Naive B cell (primary cell): ENCODE data around the gene LIN7B. TPM values are rescaled to one million over a fixed set of nuclear protein-coding genes. Genes with fewer than 3 reads are reported as not detected.
"Not testable (repeated sequence)": the region's sequence is repeated elsewhere in the genome, so short reads cannot be mapped to it uniquely, and the experiment has no call there.

Experiments
- ATAC-seq, 2 donors: fragments of 150-1000 bp; cut with Tn5 transposase; 2 replicates each; pipeline ENCODE4 v1.10.0; 2021; ENCODE audit warnings: low read depth in 2 of 2, mild to moderate bottlenecking in 2 of 2, moderate library complexity in 2 of 2
- DNase-seq: peaks from one replicate; pipeline ENCODE4 v3.0.0; 2022
- H3K27ac Mint-ChIP-seq, 6 donors: one replicate each; pipeline ENCODE4 v1.8.0; 2020 to 2022; ENCODE audit warnings: mild to moderate bottlenecking in 6 of 6, mixed read lengths in 6 of 6, moderate library complexity in 5 of 6, inconsistent platforms in 2 of 6
- H3K27me3 Mint-ChIP-seq, 3 donors: one replicate each; pipeline ENCODE4 v1.8.0; 2021 to 2022; ENCODE audit warnings: mixed read lengths in 3 of 3, mild to moderate bottlenecking in 1 of 3
- H3K36me3 Mint-ChIP-seq, 2 donors: one replicate each; pipeline ENCODE4 v1.8.0; 2020 to 2022; ENCODE audit warnings: mixed read lengths in 2 of 2, inconsistent platforms in 1 of 2, mild to moderate bottlenecking in 1 of 2
- H3K4me1 Mint-ChIP-seq, 3 donors: one replicate each; pipeline ENCODE4 v1.8.0; 2020 to 2022; ENCODE audit warnings: mixed read lengths in 3 of 3, inconsistent platforms in 1 of 3, mild to moderate bottlenecking in 1 of 3, moderate library complexity in 1 of 3
- H3K4me3 Mint-ChIP-seq, 8 donors: one replicate each; pipeline ENCODE4 v1.8.0; 2020 to 2022; ENCODE audit warnings: mild to moderate bottlenecking in 8 of 8, mixed read lengths in 8 of 8, moderate library complexity in 8 of 8, inconsistent platforms in 2 of 8
- H3K9me3 Mint-ChIP-seq, 7 donors: one replicate each; pipeline ENCODE4 v1.8.0; 2020 to 2022; ENCODE audit warnings: mixed read lengths in 7 of 7, mild to moderate bottlenecking in 5 of 7, inconsistent platforms in 2 of 7, moderate library complexity in 1 of 7
- polyA plus RNA-seq, 6 donors: library from polyadenylated mRNA; unstranded; fragments of 300-500 nt; fragmentation: Illumina TruSeq; gene quantifications; one replicate each; pipeline ENCODE4 v1.2.3, GENCODE V29; 2021; ENCODE audit warnings: low read depth in 6 of 6

The LIN7B gene, protein sequence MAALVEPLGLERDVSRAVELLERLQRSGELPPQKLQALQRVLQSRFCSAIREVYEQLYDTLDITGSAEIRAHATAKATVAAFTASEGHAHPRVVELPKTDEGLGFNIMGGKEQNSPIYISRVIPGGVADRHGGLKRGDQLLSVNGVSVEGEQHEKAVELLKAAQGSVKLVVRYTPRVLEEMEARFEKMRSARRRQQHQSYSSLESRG
- polyA plus RNA-seq: 1 to 10 TPM in 5 of 6 donors, not detected in 1; 2.8 to 5.0 (median 3.5) TPM

GRCh38 chr19:49113762-49114629, at the start of gene LIN7B:
TSS of gene LIN7B (plus strand) at chr19:49114370. CDS start at chr19:49114405, 35 bp downstream.
- H3K9me3 Mint-ChIP-seq: no peaks in the 10 kb centered on the region
- H3K27ac Mint-ChIP-seq: peak within 1 kb of the TSS; percentile 16 to 90 (median 62)
- H3K27me3 Mint-ChIP-seq: no peaks in the 10 kb centered on the region
- DNase-seq (peak; percentile 83), ATAC-seq (peak; percentile 55 to 56)
- H3K4me1 Mint-ChIP-seq: peaks cover 35 to 41% (median 40%) of the 10 kb centered on the region in 3 donors
- H3K4me3 Mint-ChIP-seq: peak within 1 kb of the TSS; percentile 76 to 93 (median 87)
- H3K36me3 Mint-ChIP-seq: peaks cover 0 to 2% of the 10 kb centered on the region in 2 donors

DNA sequence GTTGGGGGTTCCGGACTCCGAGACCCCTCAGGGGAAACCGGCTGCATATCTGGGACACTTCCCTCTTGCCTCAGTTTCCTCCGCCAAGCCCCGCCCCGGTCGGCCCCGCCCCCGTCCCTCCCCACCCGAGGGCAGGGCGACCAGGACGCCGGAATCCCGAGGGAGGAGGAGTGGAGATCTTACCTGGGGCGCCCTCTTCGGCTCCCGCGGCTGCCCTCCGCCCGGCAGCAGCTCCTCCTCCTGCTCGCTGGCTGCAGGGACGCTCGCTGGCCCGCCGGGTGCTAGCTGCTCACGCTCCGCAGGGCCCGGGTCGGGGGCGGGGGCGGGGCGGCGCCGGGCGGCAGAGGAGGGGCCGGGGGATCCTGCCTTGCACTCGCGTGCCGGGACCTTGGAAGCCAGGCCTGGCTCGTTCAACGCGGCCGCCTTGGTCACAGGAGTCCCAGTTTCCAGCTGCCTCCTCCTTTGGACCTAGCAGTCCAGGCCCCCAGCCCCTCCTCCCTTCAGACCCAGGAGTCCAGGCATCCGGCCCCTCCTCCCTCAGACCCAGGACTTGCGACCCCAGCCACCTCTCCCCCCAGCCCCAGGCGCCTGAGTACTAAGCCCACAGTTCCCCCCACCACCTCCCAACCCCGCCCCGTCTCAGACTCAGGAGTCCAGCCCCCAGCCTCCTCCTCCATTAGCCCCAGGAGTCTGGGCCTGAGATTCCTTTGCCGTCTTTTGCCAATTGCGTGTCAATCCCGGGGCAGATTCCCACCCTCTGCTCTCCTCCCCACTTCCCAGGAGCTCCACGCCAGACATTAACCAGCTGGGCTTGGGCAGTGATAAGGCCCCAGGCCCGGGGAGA, 49.2 kb upstream of the LIN7B start, which contains the start of gene NTF4:
Gene NTF4 (minus strand): TSS at position 51 of the 844 bp plus-strand sequence. CDS start 2,821 bp downstream, outside the sequence.
- peaks cover 44 to 77% (median 59%) of the 10 kb centered on the region in 3 donors for H3K27me3 Mint-ChIP-seq

DNA sequence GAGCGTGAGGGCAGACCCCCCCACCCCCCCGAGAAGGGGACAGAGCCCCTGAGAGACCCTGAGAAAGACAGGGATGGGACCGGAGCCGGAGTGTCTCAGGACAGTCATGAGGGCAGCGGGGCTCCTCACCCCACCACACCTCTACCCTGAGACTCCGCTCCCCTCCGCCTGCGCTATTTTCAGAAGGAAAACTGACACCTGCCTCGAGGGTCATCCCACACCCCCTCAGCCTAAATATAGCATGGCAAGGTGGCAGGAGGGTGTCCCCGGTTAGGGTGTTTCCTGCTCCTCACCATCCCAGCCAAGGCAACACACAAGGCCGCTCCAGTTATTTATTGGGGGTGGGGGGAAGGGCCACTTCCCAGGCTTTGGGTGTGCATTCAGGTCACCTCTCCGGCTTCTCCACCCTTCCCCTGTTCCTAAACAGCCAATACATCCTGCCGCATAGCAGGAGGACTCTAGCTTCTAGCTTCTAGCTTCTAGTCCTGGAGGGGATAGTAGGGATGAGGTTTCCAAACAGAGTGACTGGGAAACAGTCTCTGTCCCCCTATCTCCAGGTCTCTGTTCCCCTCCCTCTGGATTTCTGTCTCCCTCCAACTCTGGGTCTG, 48.2 kb upstream of the LIN7B start:
- Mint-ChIP-seq H3K4me1 (peaks cover 0 to 12% (median 6%) of the 10 kb centered on the region in 3 donors), H3K27ac (peak overlapping the region in 1 of 6 donors; percentile 70), H3K9me3 (peaks cover 0 to 13% (median 5%) of the 10 kb centered on the region in 7 donors), H3K4me3 (peak overlapping the region in 2 of 8 donors; percentile 8 to 74), H3K27me3 (peaks cover 48 to 80% (median 61%) of the 10 kb centered on the region in 3 donors), H3K36me3 (peaks cover 4 to 22% of the 10 kb centered on the region in 2 donors)
- ATAC-seq (no peak), DNase-seq (no peak)

More for the DNA sequence above, 49.2 kb upstream of the LIN7B start, which contains the start of gene NTF4:
- peaks cover 0 to 12% (median 6%) of the 10 kb centered on the region in 3 donors for H3K4me1 Mint-ChIP-seq
- H3K9me3 Mint-ChIP-seq: peaks cover 0 to 7% (median 5%) of the 10 kb centered on the region in 7 donors
- ATAC-seq (peak in 1 of 2 donors; percentile 33), DNase-seq (no peak)
- H3K4me3 Mint-ChIP-seq: peak within 1 kb of the TSS in 6 of 8 donors; percentile 3 to 59 (median 10)
- H3K36me3 Mint-ChIP-seq: peaks cover 4 to 15% of the 10 kb centered on the region in 2 donors
- peak within 1 kb of the TSS in 1 of 6 donors; percentile 70 for H3K27ac Mint-ChIP-seq

DNA sequence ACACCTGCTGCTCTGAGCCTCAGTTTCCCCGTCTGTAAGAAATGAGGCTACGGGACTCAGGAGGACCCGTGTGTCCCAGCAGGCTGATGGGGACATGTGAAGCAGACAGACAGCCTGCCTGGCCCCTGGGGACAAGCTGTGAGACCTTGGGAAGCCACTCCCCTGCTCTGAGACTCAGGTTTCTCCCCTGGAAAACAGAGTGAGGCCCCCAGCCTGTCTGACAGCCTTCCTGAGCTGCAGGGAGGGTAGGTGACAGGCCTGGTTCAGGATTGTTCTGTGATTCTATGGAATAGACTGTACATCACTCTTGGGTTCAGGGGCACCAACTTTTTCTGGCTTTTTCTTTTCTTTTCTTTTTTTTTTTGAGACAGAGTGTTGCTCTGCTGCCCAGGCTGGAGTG, 46.6 kb upstream of the LIN7B start:
- Mint-ChIP-seq H3K27me3 (peaks cover 52 to 81% (median 55%) of the 10 kb centered on the region in 3 donors), H3K36me3 (peaks cover 4 to 24% of the 10 kb centered on the region in 2 donors), H3K4me1 (peaks cover under 1 to 16% (median 7%) of the 10 kb centered on the region in 3 donors), H3K4me3 (no peak overlapping the region), H3K27ac (no peak overlapping the region), H3K9me3 (peaks cover 0 to 13% (median 5%) of the 10 kb centered on the region in 7 donors)
- ATAC-seq: no peak
- no peak for DNase-seq

DNA sequence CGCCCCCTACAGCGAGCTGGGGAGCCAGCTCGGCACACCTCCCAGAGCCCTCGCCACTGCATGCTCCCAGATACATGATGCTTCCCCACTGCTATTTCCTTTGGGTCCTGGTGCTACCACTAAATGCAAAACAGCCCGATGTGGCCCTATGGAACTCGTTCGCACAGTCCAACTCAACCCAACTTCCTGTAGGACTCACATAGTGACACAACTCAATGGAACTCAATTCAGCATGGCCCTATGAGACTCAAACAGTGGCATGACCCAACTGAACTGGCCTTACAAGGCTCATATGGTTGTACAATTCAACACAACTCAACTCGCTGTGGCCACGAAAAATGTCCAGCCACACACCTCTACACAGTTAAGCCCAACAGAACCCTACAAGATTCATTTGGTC, 45.1 kb upstream of the LIN7B start:
- Mint-ChIP-seq H3K4me1 (peaks cover 11 to 24% (median 18%) of the 10 kb centered on the region in 3 donors), H3K36me3 (peaks cover 4 to 36% of the 10 kb centered on the region in 2 donors), H3K27me3 (peaks cover 67 to 85% (median 70%) of the 10 kb centered on the region in 3 donors), H3K4me3 (no peak overlapping the region), H3K27ac (no peak overlapping the region), H3K9me3 (peaks cover 4 to 13% (median 7%) of the 10 kb centered on the region in 7 donors)
- DNase-seq (no peak), ATAC-seq (no peak)

DNA sequence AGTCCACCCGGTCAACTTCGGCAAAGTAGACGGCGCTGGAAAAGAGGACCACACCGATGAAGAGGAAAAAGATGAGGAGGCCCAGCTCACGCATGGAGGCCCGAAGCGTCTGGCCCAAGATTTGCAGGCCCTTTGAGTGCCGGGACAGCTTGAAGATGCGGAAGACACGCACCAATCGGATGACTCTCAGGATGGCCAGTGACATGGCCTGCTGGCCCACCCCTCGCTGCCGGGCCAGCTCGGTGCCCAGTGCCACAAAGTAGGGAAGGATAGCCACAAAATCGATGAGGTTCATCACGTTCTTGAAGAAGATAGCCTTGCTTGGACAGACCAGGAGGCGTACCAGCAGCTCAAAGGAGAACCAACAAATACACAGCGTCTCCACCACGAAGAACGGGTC, 43.8 kb upstream of the LIN7B start:
- peaks cover 4 to 36% of the 10 kb centered on the region in 2 donors for H3K36me3 Mint-ChIP-seq
- DNase-seq: no peak
- peaks cover 73 to 85% (median 77%) of the 10 kb centered on the region in 3 donors for H3K27me3 Mint-ChIP-seq
- no peak overlapping the region for H3K27ac Mint-ChIP-seq
- ATAC-seq: no peak
- peaks cover 14 to 23% (median 21%) of the 10 kb centered on the region in 3 donors for H3K4me1 Mint-ChIP-seq
- peak overlapping the region in 3 of 8 donors; percentile 1 to 72 (median 68) for H3K4me3 Mint-ChIP-seq
- peaks cover 4 to 13% (median 7%) of the 10 kb centered on the region in 7 donors for H3K9me3 Mint-ChIP-seq

- Mint-ChIP-seq H3K27ac (peak overlapping the region in 1 of 6 donors; percentile 49), H3K27me3 (peaks cover 66 to 82% (median 72%) of the 10 kb centered on the region in 3 donors), H3K36me3 (peaks cover 4 to 36% of the 10 kb centered on the region in 2 donors), H3K9me3 (peaks cover 4 to 13% (median 7%) of the 10 kb centered on the region in 7 donors), H3K4me3 (peak overlapping the region in 4 of 8 donors; percentile 22 to 55 (median 48)), H3K4me1 (peaks cover 14 to 22% (median 18%) of the 10 kb centered on the region in 3 donors)
- ATAC-seq (peak in 1 of 2 donors; percentile 18), DNase-seq (no peak)
These were observed 42.2 kb upstream of the LIN7B start for GRCh38 chr19:49071860-49072547.

- Mint-ChIP-seq H3K9me3 (peaks cover 4 to 13% (median 5%) of the 10 kb centered on the region in 7 donors), H3K27ac (peak overlapping the region in 2 of 6 donors; percentile 73 to 74), H3K4me1 (peaks cover 14 to 20% (median 18%) of the 10 kb centered on the region in 3 donors), H3K27me3 (peaks cover 57 to 81% (median 62%) of the 10 kb centered on the region in 3 donors), H3K36me3 (peaks cover 0 to 30% of the 10 kb centered on the region in 2 donors), H3K4me3 (peak overlapping the region in 7 of 8 donors; percentile 17 to 77 (median 70))
- DNase-seq (no peak), ATAC-seq (no peak)
These were observed 40.4 kb upstream of the LIN7B start for GRCh38 chr19:49073514-49074378.

- H3K36me3 Mint-ChIP-seq: peaks cover 0 to 21% of the 10 kb centered on the region in 2 donors
- DNase-seq, H3K27ac Mint-ChIP-seq, H3K4me3 Mint-ChIP-seq, H3K9me3 Mint-ChIP-seq, ATAC-seq: not testable (repeated sequence)
- H3K27me3 Mint-ChIP-seq: peaks cover 46 to 69% (median 50%) of the 10 kb centered on the region in 3 donors
- H3K4me1 Mint-ChIP-seq: peaks cover 14 to 20% (median 18%) of the 10 kb centered on the region in 3 donors
These were observed 39.3 kb upstream of the LIN7B start for GRCh38 chr19:49074869-49075268.

DNA sequence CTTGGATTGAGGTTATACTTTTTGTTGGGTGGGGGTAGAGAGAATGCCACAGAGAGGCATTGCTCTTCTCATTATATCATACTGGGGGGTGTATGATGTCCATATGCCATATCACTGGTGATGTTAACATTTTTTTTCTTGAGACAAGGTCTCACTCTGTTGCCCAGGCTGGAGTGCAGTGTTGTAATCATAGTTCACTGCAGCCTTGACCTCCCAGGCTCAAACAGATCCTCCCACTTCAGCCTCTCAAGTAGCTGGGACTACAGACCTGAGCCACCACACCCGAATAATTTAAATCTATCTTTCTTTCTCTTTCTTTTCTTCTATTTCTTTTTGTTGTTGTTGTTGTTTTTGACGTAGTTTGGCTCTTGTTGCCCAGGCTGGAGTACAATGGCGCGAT, 33.8 kb upstream of the LIN7B start:
- DNase-seq (no peak), ATAC-seq (no peak)
- no peaks in the 10 kb centered on the region for H3K9me3 Mint-ChIP-seq
- H3K27me3 Mint-ChIP-seq: peaks cover 11 to 32% (median 14%) of the 10 kb centered on the region in 3 donors
- H3K36me3 Mint-ChIP-seq: no peaks in the 10 kb centered on the region
- peak overlapping the region in 2 of 6 donors; percentile 12 to 39 for H3K27ac Mint-ChIP-seq
- H3K4me1 Mint-ChIP-seq: peaks cover 3 to 11% (median 10%) of the 10 kb centered on the region in 3 donors
- H3K4me3 Mint-ChIP-seq: no peak overlapping the region

- Mint-ChIP-seq H3K9me3 (no peaks in the 10 kb centered on the region), H3K27me3 (peaks cover 2 to 24% (median 6%) of the 10 kb centered on the region in 3 donors), H3K36me3 (no peaks in the 10 kb centered on the region), H3K4me3 (peak overlapping the region in 1 of 8 donors; percentile 21), H3K4me1 (peaks cover 8 to 16% (median 14%) of the 10 kb centered on the region in 3 donors), H3K27ac (peak overlapping the region in 1 of 6 donors; percentile 54)
- DNase-seq: no peak
- ATAC-seq: no peak
These were observed 32.9 kb upstream of the LIN7B start for GRCh38 chr19:49081273-49081672.
